Right renal pelvis (tissue), 4 donors: ENCODE results near the gene UBC. TPM values are rescaled to one million over a fixed set of nuclear protein-coding genes. Genes with fewer than 3 reads are reported as not detected.
"Not testable (repeated sequence)": the region's sequence is repeated elsewhere in the genome, so short reads cannot be mapped to it uniquely, and the experiment has no call there.

Source experiments
- DNase-seq, 4 donors: peaks; one replicate each; pipeline ENCODE4 v3.0.0-alpha.2; 2013; ENCODE audit warnings: low read depth in 4 of 4, low spot score in 3 of 4, missing footprints in 1 of 4
- polyA plus RNA-seq, 4 donors: library from polyadenylated mRNA; unstranded; fragments of 120-200 nt; gene quantifications; one replicate each; pipeline ENCODE4 v1.2.1, GENCODE V29; 2013; ENCODE audit not compliant: insufficient read length in 4 of 4

Gene UBC
- polyA plus RNA-seq, 4 donors = 888 to 1,042 (median 1,010) TPM

DNA sequence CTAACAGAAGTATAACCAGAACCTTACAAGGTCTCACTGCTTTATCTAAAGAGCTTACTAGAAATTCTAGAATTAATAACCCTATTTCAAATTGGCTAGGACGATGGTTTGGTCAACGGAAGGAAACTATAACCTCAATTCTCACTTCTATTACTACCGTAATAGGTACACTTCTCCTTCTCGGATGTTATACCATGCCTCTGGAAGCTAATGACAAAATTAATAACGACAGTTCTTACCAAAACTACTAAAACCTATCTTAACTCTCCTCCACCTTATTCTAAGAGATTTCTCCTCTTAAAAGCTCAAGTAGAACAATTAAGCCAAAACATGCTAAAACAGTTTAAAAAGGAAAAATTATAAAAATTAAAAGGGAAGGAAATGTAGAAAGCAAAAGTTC is 23.7 kb upstream of the UBC start:
- DNase-seq = no peak

DNA sequence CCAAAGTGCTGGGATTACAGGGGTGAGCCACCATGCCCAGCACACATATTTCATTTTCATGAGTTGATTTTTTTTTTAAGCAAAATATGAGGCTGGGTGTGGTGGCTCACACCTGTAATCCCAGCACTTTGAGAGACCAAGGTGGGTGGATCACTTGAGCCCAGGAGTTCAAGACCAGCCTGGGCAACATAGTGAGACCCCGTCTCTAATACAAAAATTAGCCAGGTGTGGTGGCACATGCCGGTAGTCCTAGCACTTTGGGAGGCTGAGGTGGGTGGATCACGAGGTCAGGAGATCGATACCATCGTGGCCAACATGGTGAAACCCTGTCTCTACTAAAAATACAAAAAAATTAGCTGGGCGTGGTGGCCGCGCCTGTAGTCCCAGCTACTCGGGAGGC is 17.1 kb upstream of the UBC start:
- not testable (repeated sequence) for DNase-seq

DNA sequence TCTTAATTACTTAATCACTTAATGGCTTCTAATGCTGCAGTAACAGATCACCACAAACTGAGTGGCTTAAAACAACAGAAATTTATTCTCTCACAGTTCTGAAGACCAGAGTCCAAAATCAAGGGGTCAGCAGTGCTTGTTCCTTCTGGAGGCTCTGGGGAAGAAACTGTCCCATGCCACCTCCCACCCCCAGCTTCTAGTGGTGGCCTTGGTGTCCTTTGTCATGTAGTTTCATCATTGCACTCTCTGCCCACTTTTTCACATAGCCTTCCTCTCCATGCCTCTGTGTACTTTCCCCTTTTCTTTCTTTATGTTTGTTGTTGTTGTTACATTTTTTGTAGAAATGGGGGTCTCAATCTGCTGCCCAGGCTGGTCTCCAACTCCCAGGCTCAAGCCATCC is 16.1 kb upstream of the UBC start:
- DNase-seq = no peak

DNA sequence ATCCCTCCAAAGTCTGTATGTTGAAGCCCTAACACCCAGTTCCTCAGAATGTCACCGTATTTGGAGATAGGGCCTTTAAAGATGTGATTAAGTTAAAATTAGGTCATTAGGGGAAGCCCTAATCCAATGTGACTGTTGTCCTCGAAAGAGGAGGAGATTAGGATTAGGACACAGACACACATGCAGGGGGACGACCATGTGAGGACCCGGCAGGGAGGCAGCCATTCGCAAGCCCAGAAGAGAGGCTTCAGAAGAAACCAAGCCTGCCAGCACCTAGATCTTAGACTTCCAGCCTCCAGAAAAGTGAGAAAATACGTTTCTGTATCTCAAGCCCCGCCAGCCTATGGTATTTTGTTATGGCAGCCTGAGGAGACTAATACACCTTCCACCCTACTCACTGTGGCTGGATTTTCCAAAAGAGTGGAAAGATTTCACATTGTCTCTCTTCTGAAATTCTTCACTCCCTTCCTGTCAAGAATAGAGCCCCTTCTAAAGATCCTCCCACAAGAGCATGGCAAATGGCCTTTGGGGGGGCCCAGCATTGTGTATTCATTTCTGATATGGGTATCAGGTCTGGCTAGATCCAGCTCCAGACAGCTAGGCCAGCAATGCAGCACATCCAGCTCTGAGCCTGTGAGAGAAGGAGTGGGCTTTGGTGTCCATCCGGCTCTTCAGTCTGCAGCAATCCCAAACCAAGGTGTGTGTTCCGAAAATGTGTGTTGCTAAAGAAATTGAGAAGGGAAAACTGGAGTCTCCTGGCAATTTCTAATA is 15.4 kb upstream of the UBC start:
- no peak for DNase-seq

DNA sequence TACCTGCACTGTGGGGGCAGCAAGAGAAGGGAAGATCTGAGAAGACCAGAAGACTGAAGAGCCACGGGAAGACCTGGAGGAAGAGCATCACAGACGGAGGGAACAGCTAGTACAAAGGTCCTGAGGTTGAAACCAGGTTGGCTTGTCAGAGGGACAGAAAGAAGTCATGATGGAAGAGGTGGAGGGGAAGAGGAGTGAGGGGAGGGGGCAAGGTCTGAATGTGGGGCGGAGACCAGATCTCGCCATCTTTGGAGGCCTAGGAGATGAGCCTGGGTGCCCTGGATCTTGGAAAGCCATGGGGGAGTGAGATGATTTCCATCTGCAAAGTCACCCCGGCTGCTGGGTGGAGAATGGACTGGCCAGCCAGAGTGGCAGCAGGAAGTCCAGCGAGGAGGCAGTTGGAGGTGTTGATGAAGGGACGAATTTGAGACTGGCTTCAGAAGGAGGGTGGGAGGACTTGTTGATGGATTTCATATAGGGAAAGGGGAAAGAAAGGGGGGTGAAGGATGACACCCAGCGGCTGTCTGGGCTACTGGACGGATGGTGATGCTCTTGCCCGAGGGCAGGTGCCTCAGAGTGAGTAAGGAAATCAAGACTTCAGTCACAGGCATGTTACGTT is 14.6 kb upstream of the UBC start:
- DNase-seq = no peak

DNA sequence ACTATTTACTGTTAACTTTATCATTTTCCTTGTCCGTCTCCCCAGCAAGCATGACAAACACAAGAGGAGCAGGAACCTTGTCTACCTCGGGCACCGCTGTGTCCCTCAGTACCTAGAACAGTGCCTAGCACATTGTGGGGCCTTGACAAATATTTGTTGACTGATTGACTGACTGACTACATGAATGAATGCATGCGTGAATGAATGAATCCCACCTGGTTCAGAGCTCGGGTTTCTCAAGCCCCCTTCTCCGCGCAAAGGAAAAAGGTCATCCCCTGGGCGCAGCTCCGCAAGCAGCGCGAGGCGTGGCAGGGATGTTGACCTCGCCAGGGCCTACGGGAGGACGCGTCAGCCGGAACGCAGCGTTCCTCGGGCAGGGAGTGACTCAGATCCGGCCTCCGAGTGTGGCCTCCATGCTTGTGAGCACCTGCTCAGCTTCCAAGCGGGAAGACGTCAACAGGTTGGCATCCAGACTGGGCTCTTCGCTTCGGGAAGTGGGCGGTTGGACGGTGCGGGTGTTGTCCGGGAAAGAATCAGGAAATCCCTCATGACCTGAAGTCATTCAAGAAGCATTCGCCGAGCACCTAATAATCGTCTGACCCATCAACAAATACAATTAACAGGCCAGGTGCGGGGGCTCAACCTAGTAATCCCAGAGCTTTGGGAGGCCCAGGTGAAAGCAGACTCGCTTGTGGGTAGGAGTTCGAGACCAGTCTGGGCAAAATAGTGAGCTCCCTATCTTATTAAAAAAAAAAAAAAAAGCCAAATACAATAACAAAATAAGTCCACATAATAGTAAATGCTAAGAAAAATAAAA is 13.9 kb upstream of the UBC start:
- no peak for DNase-seq

DNA sequence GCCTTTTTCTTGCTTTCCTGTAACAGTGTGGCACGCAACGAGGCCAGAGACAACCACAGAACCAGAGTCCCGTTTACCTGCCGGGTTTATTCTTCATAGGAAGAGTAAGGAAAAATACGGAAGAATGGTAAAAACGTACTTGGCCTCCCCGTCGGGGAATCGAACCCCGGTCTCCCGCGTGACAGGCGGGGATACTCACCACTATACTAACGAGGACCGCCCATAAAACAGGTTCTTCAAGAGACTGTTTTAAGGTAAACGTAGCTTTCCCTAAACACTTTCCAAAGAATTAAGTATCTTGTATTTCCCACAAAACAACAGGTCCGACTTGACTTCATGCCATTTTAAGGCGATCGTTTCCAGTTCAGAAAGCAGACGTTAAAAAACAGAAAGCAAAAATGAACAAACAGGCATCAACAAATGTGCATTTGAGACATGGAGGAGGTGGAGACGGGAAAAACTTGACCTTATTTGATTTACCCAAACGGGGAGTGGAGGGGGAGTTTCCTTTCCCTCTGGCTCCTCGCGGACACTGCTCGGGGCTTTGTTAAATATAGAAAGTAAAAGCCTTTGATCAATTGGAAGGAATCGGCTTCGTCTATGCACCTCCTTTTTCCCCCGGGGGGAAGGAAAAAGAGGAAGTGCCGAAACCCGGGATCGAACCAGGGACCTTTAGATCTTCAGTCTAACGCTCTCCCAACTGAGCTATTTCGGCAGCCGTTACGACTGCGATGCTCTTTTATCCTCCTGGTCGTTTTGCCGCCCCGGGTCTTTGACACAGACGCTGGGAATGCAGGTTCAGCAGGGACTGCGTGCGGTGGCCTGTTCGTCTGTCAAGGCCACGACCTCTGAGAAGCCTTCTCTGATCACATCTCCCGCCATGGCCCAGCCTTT is 13.0 kb upstream of the UBC start:
- peak in 3 of 4 donors; percentile 86 to 92 (median 88) for DNase-seq

DNA sequence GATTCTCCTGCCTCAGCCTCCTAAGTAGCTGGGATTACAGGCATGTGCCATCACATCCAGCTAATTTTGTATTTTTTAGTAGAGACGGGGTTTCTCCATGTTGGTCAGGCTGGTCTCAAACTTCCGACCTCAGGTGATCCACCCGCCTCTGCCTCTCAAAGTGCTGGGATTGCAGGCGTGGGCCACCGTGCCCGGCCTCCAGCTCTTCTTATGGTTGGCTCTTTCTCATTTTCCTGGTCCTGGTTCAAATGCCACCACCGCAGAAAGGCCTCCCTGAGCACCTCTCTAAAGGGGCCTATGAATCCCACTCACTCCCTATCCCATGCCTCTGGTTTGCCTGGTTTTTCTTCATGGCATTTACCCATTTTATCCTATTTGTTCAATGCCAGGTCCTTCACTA is 11.3 kb upstream of the UBC start:
- DNase-seq = not testable (repeated sequence)

DNA sequence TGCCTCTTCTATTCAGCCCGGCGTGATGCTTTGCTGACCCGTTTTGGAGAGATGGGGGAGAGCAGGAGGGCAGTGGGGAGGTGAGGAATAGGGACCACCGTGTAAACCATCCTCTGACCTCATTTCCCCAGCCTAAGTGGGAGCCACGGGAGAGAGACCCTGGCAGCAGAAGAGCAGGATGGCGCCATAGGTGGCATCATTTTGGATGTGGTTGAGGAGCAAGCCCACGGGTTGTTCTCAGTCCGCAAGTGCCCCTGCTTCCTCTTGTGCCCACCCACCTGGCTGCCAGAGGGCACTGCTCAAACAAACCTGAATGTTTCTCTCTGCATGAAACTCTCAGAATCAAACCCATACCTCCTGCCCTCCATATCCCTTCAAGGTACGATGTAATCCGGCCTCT is 10.7 kb upstream of the UBC start:
- DNase-seq = no peak

DNA sequence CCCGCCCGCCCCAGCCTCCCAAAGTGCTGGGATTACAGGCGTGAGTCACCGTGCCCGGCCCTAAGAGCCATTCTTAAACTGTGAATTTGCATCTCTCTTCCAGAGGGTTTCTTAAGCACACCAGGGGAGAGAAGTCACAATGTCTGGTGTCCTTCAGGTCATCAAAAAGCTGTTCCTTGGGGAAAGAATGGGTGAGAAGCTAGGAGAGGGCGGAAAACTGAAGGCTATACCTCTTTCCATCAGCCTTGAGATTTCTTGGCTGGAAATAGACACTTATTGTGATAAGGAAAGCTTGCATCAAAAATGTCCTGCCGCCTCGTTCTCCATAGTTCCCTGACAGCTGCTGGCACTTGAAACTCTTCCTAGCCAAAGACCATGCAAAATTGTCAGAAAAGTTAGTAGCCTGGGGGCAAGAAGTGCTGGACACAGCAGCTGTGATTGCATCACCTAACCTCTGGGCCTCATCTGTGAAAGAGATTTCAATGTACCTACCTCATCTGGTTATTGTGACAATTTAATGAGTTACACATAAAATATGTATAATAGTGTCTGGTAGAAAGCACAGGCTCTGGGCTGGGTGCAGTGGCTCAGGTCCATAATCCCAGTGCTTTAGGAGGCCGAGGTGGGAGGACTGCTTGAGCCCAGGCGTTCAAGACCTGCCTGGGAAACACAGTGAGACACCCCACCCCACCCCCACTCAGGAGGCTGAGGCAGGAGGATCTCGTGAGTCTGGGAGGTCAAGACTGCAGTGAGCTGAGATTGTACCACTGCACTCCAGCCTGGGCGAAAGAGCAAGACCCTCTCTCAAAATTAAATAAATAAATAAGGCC is 9.7 kb upstream of the UBC start:
- no peak for DNase-seq

DNA sequence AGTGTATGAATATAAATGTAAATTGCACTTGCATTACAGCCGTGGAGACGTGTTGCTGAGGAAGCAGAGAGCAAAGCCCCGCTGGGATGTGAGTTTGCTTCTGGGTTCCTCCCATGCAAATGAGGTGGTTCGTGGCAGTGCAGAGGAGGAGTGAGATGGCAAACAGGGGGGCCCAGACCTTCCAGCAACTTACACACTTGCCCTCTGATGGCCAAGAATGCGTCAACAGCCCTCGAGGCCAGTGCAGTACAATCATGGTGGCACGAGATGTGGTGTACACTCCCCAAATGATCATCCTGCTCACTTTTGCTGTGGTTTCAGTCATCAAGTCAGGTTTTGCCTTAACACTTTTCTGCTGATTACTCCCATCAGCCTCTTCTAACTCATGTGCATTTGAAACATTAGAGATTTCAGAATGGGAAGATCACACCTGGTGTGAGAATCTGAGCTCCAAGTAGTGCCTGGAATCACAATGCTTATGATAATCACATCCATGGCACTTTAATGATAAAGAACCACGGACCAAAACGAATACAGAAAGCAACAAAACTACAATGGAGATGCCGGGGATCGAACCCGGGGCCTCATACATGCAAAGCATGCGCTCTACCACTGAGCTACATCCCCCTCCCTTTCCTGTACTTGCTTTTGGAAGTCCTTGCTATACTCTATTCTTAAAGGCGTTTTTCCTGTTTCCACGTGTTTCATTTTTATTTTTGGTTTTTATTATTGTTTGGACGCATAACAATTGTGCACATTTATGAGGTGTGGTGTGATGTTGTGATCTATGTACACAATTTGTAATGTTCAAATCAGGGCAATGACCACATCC is 7.0 kb upstream of the UBC start:
- DNase-seq = no peak

DNA sequence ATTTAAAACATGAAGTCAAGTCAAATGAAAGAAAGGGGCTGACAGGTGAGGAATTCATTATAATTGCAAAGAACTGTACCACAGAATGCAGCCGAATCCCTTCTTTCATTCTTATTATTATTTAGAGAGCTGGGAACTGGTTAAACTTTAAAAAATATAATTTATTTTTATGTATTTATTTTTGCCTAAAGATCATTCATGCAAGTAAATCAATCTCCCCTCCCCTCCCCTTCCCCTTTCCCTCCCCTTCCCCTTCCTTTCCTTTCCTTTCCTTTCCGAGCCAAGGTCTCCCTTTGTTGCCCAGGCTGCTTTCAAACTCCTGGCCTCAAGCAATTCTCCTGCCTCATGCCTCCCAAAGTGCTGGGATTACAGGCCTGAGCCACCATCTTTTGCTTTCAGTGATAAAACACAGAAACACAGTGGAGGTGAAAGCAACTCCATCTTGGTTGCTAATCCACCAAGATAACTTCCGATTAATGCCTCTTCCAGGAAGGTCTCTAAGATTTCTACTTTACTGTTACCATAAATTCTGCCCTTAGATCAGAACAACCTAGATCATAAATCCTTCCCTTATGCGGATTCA is 6.0 kb upstream of the UBC start:
- no peak for DNase-seq

DNA sequence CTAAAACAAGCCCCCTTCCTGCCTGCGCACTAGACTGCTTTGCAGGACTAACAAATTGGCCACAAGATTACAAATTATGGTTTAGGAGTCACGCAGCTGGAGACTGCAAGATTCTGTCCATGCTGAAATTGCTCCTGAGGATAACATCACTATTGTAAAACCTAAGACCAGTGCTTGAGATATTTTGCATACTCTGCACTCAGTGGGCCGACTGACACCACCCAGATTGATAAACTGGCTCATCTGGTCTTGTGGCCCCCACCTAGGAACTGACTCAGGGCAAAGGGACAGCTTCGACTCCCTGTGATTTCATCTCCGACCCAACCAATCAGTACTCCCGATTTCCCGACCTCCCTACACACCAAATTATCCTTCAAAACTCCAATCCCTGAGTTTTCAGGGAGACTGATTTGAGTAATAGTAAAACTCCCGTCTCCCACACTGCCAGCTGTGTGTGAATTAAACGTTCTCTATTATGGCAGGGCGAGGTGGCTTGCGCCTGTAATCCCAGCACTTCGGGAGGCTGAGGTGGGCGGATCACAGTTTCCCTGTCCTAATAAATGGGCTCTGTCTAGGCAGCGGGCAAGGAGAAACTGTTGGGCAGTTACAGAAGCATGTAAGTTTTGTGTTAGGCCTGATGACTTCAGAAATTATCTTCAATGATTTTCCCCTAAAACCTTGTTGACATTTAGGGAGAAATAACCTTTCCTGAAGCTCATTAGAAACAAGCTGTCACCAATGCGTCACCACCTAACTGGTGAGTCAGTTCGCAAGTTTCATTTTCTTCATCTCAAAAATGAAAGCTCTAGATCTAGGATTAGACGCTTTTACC is 5.3 kb upstream of the UBC start:
- no peak for DNase-seq

DNA sequence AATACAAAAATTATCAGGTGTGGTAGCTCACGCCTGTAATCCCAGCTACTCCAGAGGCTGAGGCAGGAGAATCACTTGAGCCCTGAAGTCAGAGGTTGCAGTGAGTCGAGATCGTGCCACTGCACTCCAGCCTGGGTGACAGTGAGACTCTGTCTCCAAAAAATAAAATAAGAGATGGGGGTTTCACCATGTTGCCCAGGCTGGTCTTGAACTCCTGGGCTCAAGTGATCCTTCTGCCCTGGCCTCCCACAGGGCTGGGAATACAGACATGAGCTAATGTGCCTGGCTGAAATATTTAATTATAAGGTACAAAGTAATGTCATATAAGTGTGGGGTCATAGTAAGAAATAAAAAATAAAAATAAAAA is 4.2 kb upstream of the UBC start:
- not testable (repeated sequence) for DNase-seq

DNA sequence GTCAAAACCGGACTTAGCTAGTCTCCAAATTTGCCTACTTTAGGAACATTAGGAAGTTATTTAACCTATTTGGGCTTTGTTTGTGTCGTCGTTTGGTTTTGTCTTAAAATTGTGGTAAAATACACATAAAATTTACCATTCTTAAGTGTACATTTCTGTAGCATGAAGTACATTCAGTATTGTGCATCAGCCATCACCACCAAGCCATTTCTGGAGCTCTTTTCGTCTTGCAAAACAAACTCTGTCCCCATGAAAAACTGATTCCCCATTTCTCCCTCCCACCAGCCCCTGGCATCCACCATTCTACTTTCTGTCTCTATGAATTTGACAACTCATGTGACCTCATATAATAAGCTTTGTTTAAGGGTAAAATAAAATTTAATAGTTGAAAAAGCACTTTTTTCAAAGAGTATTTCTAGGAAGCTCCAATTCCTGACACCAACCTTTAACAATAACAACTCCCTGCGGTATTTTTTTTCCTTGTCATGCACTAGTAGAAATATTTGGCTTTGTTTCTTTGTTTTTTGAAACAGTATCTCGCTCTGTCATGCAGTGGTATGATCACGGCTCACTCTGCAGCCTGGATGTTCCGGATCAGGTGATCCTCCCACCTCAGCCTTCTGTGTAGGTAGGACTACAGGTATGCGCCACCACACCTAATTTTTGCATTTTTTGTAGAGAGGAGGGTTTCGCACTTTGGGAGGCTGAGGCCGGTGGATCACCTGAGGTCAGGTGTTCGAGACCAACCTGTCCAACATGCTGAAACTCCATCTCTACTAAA is 3.6 kb upstream of the UBC start:
- no peak for DNase-seq

DNA sequence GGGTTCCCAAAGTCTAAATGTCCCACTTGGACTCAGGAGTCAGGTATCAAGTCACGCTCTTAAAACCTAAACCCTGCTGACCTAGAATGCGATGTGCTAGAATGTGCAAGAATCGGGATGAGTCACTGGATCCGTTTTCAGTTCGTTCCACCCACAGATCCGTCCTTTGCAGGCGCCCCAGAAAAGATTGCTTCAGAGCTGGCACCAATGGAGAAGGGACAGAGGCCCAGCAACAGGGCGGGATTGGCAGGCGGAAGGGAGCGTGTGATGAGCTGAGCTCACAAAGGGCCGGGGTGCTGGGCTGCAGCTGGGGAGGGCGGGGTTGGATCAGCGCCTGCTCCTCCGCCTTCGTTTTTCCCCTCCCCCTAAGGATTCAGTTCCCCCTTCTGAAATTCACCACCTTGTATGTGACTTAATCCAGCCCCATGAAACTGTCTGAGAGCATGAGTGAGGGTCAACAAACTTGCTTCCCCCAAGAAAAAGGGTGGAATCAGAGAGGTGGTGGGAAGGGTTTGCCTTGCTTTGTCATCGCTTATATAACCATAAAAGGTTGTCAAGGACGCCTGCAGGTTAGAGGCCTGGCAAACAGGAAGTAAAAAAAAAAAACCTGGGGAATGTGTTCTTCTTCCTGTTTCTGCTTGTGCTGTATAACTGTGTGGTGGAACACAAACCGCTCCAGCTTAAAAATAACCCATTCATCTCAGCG is 2.8 kb upstream of the UBC start:
- DNase-seq = peak; percentile 87 to 97 (median 94)
